ENCODE results near the gene TMEM212.

DNA sequence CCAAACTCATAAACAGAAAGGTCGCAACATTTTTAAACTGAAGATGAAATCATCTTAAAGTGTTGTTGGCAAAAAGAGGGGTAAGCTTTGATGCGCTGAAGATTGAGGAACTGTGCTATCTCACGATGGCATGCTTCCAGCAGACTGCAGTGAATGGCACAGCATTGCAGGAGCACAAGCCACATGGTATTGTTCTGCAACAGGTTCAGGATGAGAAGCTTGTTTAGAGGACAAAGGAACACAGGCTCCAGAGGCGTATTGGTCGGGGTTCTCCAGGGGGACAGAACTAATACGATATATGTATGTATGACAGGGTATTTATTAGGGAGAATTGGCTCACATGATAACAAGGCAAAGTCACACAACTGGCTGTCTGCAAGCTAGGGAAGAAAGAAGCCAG is 19.0 kb upstream of the TMEM212 start:
- TF ChIP-seq, protein P1, sequence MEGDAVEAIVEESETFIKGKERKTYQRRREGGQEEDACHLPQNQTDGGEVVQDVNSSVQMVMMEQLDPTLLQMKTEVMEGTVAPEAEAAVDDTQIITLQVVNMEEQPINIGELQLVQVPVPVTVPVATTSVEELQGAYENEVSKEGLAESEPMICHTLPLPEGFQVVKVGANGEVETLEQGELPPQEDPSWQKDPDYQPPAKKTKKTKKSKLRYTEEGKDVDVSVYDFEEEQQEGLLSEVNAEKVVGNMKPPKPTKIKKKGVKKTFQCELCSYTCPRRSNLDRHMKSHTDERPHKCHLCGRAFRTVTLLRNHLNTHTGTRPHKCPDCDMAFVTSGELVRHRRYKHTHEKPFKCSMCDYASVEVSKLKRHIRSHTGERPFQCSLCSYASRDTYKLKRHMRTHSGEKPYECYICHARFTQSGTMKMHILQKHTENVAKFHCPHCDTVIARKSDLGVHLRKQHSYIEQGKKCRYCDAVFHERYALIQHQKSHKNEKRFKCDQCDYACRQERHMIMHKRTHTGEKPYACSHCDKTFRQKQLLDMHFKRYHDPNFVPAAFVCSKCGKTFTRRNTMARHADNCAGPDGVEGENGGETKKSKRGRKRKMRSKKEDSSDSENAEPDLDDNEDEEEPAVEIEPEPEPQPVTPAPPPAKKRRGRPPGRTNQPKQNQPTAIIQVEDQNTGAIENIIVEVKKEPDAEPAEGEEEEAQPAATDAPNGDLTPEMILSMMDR (conservative IDR thresholded peaks at IDR 0.05; ENCODE audit: low read length): no peak
- no peak for TF ChIP-seq EZH2phosphoT487 (IDR thresholded peaks at IDR 0.05; ENCODE audit: borderline replicate concordance)
